ENCODE measurements around the gene LLGL2. TPM values are rescaled to one million over a fixed set of nuclear protein-coding genes. Genes with fewer than 3 reads are reported as not detected.

LLGL2 gene
- total RNA-seq, 1 donor from 2014 or later: 14.8 TPM

DNA sequence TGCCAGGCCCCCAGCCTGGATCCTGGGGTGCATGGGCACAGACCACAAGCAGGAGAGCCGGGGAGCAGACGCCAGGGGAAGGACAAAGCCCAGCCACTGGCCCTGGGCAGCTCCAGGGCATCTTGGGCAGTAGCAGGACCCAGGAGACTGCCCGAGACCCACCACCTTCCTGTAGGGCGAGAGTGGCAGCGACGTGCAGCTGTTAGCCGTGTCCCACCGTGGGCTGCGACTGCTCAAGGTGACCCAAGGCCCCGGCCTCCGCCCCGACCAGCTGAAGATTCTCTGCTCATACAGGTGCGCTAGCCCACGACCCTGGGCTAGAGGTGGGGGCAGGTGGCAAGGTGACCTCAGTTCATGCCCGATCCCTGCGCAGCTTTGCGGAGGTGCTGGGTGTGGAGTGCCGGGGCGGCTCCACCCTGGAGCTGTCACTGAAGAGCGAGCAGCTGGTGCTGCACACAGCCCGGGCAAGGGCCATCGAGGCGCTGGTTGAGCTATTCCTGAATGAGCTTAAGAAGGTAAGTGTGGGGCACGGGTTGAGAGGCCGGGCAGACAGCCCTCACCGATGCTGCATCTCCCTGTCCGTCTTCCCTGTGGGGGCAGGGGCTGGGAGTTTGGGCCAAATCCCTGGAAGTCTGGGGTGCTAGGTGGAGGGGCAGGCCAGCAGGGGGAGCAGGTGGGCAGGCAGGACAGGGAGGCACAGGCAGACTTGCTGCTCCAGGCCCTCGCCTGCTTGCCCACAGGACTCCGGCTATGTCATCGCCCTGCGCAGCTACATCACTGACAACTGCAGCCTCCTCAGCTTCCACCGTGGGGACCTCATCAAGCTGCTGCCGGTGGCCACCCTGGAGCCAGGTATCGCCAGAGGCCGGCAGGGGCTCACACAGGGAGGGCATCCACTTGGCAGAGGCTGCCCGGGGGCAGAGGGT lies 94.3 kb downstream of the LLGL2 start:
- peak; percentile 69 for DNase-seq

DNA sequence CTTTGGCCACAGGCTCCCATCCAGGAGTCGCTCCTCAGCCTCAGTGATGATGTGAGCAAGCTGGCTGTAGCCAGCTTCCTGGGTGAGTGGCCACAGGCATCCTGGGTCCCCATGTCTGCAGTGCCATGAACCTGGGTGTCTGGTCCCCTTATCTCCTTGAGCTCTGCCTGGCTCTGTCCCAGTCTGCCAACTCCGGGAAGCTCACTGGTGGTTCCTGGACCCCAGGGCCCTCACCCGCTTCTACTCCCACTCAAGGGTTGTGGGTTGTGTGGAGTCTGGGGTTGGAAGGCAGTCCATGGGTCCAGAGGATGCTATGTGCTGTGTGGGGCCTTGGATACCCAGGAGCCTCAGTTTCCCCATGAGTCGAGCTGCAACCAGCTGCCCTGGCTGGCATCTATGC lies 96.0 kb downstream of the LLGL2 start:
- no peak for DNase-seq

DNA sequence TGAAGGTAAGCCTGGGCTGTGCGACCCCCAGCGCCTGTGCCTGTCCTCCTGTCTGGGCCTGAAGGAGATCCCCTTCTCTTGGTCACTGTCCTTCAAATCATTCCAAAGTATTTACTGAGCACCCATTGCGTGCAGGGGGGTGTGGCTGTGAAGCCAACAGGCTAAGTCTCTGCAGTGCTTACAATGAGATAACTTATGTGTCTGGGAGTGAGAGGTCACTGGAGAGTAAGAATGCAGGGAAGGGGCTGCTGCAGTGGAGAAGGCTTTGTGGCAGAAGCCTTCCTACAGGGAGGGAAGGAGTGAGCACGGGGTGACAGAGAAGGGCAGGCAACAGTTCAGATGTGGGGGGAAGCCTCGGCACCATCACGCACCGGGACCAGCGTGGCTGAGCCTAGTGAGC lies 96.6 kb downstream of the LLGL2 start:
- no peak for DNase-seq

DNA sequence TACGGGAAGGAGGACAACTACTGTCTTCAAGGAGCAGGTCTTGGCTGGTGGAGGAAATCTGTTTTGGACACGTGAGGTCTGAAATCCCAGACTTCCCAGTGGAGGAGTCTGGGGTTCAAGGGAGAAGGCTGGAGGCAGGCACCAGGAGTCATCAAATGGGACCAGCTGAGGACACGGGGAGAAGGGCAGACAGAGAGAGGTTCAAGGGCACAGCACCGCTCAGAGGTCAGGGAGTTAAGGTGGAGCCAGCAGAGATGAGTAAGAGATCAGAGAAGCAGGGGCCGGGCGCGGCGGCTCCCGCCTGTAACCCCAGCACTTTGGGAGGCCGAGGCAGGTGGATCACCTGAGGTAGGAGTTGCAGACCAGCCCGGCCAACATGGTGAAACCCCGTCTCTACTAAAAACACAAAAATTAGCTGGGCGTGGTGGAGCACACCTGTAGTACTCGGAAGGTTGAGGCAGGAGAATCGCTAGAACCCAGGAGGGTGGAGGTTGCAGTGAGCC lies 97.3 kb downstream of the LLGL2 start:
- DNase-seq: no peak

DNA sequence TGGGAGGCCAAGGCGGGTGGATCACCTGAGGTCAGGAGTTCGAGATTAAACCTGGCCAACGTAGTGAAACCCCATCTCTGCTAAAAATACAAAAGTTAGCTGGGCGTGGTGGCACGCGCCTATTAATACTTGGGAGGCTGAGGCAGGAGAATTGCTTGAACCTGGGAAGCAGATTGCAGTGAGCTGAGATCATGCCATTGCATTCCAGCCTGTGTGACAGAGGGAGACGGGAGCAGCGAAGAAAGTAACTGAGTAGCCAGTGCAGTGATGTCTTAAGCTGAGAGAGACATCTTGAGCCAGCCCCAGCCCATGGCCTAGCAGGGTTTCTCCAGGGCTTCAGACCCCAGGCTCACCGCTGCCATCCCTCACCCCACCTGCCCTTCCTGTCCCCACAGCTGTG lies 97.9 kb downstream of the LLGL2 start:
- no peak for DNase-seq

DNA sequence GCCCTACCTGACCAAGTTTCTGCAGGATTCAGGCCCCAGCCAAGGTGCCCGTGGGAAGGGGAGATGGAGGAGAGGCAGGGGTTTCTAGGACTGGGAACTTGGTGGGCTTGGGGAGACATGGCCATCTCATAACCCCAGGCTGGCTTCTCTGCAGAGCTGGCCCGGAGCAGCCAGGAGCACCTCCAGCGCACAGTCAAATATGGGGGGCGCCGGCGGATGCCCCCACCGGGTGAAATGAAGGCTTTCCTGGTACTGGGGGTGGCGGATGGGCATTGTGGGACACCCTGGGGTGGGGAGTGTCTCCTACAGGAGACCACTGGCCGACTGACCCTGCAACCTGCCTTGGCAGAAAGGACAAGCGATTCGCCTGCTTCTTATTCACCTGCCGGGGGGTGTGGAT lies 98.5 kb downstream of the LLGL2 start:
- DNase-seq: no peak

Other genes with a start within 250 kb of the LLGL2 start
- 10.3 and 13.1 TPM in 2 replicates for gene SLC25A19, start 236.3 kb upstream of the LLGL2 start, total RNA-seq
- 91.2 and 124 TPM in 2 replicates for gene GRB2, start 120.0 kb upstream of the LLGL2 start, total RNA-seq
- gene TMEM94, start 69.1 kb upstream of the LLGL2 start, total RNA-seq: 50.4 and 70.6 TPM in 2 replicates
- gene CASKIN2, start 10.2 kb upstream of the LLGL2 start, total RNA-seq: 12.1 and 30.4 TPM in 2 replicates
- gene TSEN54, start 9.2 kb upstream of the LLGL2 start, total RNA-seq: 14.5 and 16.8 TPM in 2 replicates
- 7.5 and 28.4 TPM in 2 replicates for gene MYO15B, start 62.1 kb downstream of the LLGL2 start, total RNA-seq
- 0.09 TPM in 1 of 2 replicates, not detected in the other for gene SMIM5, start 107.7 kb downstream of the LLGL2 start, total RNA-seq
- 14.6 and 16.2 TPM in 2 replicates for gene RECQL5, start 141.5 kb downstream of the LLGL2 start, total RNA-seq
- 68.2 and 84.7 TPM in 2 replicates for gene SAP30BP, start 141.6 kb downstream of the LLGL2 start, total RNA-seq
- 34.4 and 125 TPM in 2 replicates for gene ITGB4, start 195.8 kb downstream of the LLGL2 start, total RNA-seq
- gene GALK1, start 239.5 kb downstream of the LLGL2 start, total RNA-seq: 66.0 and 66.5 TPM in 2 replicates